Placental pericyte (primary cell): ENCODE results near the gene SURF2. TPM values are rescaled to one million over a fixed set of nuclear protein-coding genes. Genes with fewer than 3 reads are reported as not detected.

Experiments
- small RNA-seq: library from RNA; depleted of rRNA; stranded (forward); fragments of <200 nt; gene quantifications from one replicate; pipeline ENCODE3, GENCODE V24; 2012; ENCODE audit warnings: low replicate concordance
- total RNA-seq: library from RNA; depleted of rRNA; stranded (reverse); fragments of >200 nt; gene quantifications from 2 replicates; pipeline ENCODE4 v1.2.3, GENCODE V29; 2012

SURF2 gene
- total RNA-seq, result 9.2 and 17.0 TPM in 2 replicates

DNA sequence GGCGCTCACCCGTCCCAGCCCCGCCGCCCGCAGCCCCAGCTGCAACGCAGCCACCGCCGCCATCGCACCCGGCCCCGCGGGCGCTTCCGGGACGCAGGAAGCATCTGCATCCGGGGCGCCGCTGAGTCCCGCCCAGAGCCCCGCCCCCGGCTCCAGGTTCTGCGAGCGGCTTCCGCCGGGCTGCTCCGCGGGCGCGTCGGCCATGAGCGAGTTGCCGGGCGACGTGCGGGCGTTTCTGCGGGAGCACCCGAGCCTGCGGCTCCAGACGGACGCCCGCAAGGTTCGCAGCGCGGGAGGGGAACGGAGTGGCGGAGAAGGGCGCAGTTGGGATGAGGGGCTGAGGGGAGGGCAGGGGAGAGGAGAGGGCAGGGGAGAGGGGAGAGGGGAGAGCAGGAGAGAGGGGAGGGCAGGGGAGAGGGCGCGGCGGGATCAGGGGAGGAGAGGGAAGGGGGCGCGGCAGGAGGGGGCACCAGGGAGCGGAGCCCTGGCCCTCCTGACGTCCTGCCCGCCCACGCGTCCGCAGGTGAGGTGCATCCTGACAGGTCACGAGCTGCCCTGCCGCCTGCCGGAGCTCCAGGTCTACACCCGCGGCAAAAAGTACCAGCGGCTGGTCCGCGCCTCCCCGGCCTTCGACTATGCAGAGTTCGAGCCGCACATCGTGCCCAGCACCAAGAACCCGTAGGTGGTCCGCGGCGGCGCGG is at the start of gene SURF2, which contains the start of gene SURF1:
Gene SURF2, plus strand, starts transcription at position 160 of the 701 bp plus-strand sequence. Its CDS starts 43 bp downstream, at position 203.
Gene SURF1, minus strand, starts transcription at position 97 of the 701 bp plus-strand sequence. Its CDS starts 34 bp downstream, at position 63.

DNA sequence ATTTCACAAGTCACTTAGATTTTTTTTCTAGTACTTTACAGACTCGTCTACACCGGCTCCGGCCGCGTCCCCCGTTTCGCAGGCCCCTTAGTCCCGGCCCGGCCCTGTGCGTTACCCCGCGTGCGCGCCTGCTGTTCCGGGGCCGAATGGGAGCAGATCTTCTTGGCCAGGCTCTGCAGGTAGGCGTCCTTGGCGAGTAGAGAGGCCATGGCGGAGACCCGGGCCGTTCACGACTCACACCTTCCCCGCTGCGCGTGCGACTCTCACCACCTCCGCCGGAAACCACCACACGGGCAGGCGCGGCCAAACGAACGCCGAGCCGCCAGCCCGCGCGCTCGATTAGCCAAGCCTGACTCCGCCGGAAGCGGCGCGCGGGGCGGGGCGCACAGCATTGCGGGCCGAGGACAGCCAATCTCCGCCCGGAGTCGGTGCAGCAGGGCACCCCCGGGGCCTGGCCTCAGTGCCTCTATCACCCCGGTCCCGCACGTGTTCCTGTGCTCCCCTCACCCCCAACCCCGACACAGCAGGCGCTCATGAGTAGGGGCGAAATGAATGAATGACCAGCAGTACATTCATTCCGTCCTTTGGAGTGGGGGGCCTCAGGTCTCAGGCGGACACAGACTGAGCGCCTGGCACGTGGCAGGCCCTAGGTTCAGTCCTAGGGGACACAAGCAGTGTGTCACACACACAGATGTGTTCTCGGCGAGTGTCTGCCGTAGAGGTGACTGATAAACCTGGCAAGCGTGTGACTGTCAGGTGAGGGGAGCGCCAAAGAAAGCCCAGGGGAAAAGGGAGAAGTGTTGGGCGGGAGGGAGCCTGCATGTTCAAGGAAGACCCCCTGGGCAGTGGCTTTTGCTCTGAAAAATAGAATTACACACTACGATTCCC is 20.2 kb upstream of the SURF2 start, which contains the start of gene SURF6:
Gene SURF6, minus strand, starts transcription at position 265 of the 888 bp plus-strand sequence. Its CDS starts 56 bp downstream, at position 209.

DNA sequence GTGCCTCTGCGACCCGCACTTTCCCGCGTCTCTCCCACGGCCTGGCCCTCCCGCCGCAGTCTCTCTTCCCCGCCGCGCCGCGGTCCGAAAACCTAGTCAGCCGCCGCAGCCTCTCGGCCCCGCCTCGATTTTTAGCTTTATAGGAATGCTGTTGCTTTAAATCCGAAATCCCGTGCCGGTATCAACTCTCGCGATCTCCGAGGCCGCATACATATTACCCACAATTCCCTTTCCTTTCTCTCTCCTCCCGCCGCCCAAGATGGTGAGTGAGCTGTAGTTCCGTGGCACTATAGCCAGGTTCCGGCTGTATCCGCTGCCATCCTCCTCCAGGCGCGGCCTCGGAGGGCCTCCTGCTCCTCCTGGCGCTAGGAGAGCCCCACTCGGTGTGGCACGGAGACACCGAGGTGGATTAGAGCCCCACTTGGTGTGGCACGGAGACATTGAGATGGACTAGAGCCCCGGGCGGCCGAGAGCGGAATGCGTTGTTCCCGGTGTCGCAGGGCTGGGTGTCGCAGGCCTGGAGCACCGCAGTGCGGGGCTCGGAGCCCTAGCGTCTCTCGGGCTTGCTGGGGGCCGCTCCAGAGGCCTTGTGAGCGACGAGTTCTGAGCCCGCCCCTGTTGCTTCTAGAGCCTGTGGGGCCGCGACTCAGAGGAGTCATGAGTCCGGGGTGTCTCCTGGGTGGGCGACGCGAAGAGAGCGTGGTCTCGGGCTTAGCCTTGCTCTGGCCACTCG is 8.2 kb upstream of the SURF2 start, which contains the start of the genes MED22 and RPL7A:
Gene MED22, minus strand, starts transcription at position 147 of the 733 bp plus-strand sequence. CDS start 1,469 bp downstream, outside the sequence.
Gene RPL7A, plus strand, starts transcription at position 234 of the 733 bp plus-strand sequence. Its CDS starts 26 bp downstream, at position 260.

DNA sequence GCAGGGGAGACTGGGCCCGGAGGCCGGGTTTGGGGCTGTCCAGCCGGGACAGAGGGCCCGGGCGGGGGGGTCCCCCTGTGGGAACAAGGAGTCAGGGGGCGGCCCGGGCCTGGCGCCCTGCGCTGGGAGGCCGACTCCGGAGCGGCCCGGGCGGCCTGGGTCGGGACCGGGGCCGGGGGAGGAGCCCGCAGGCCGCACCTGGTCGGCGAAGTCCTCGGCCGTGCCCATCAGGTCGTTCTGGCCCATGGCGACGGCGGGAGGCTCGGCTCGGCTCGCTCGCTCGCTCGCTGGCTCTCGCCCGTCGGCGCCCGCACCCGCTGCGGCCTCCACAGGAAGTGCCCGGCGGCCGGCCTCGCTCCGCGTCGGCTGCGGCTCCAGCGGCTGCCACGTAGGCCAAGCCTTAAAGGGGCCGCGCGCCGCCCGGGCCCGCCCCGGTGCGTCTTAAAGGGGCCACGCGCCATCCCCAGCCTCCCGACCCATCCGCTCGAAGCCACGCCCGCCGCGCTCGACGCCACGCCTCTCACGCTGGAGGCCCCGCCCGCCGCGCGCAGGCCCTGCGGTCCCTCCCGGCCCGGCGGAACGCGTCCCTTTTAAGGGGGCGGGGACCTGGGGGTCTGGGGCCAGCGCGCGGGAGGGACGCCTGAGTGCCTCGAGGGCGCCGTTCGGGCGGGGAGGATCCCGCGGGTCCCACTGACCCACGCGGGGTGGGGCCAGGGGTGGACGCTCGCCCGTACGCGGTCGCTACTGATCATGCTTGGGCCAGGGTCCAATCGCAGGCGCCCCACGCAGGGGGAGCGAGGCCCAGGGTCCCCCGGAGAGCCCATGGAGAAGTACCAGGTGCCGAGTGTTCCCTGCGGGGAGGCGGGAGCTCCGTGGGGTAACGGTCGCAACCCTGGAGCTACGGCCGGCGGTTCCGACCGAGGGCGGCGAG is 19.6 kb downstream of the SURF2 start, which contains the start of the genes STKLD1 and SURF4:
Gene STKLD1, plus strand, starts transcription at position 643 of the 931 bp plus-strand sequence. Its CDS starts 108 bp downstream, at position 751.
Gene SURF4, minus strand, starts transcription at position 337 of the 931 bp plus-strand sequence. Its CDS starts 91 bp downstream, at position 246.

Small RNA genes within 50 kb of the gene (small RNA-seq; reads per million reads assigned to genes)
- not detected for gene RF00019
- not detected for gene SNORD24
- not detected for gene SNORD36A
- not detected for gene SNORD36B
- gene SNORD36C, result not detected

Other genes with a start within 250 kb of the SURF2 start
- 16.4 and 25.6 TPM in 2 replicates for gene RALGDS, start 235.3 kb upstream of the SURF2 start, total RNA-seq
- gene GBGT1, start 192.6 kb upstream of the SURF2 start, total RNA-seq, result 1.6 and 10.3 TPM in 2 replicates
- not detected in 2 replicates for gene OBP2B, start 147.3 kb upstream of the SURF2 start, total RNA-seq
- not detected in 2 replicates for gene ABO, start 81.3 kb upstream of the SURF2 start, total RNA-seq
- gene SURF6, start 20.4 kb upstream of the SURF2 start, total RNA-seq, result 7.6 and 12.0 TPM in 2 replicates
- 18.6 and 20.3 TPM in 2 replicates for gene MED22, start 8.4 kb upstream of the SURF2 start, total RNA-seq
- 1,207 and 2,492 TPM in 2 replicates for gene RPL7A, start 8.3 kb upstream of the SURF2 start, total RNA-seq
- 18.2 and 27.1 TPM in 2 replicates for gene SURF1, start 63 bp upstream of the SURF2 start, total RNA-seq
- gene SURF4, start 19.5 kb downstream of the SURF2 start, total RNA-seq, result 449 and 574 TPM in 2 replicates
- under 0.01 and 0.14 TPM in 2 replicates for gene STKLD1, start 19.8 kb downstream of the SURF2 start, total RNA-seq
- gene REXO4, start 61.5 kb downstream of the SURF2 start, total RNA-seq, result 15.0 and 22.8 TPM in 2 replicates
- 0.57 and 0.88 TPM in 2 replicates for gene ADAMTS13, start 65.8 kb downstream of the SURF2 start, total RNA-seq
- 6.4 and 13.8 TPM in 2 replicates for gene CACFD1, start 103.4 kb downstream of the SURF2 start, total RNA-seq
- 48.4 and 79.4 TPM in 2 replicates for gene SLC2A6, start 122.5 kb downstream of the SURF2 start, total RNA-seq
- gene MYMK, start 168.4 kb downstream of the SURF2 start, total RNA-seq, result not detected in 2 replicates
- gene ADAMTSL2, start 178.2 kb downstream of the SURF2 start, total RNA-seq, result 0.57 and 17.7 TPM in 2 replicates